Measurements from ENCODE around the gene SZT2. TPM values are rescaled to one million over a fixed set of nuclear protein-coding genes. Genes with fewer than 3 reads are reported as not detected.

SZT2 gene
- total RNA-seq, 2 donors from 2014 or later = 17.5 to 22.8 TPM

GRCh38 chr1:43449708-43450069 lies 60.0 kb downstream of the SZT2 start:
- H3K4me1 ChIP-seq = peaks cover 0 to 27% of the 10 kb centered on the region in 2 donors
- H3K36me3 ChIP-seq = peaks cover 69% of the 10 kb centered on the region
- no peak overlapping the region for H3K27ac ChIP-seq
- TF ChIP-seq CTCF (IDR thresholded peaks at IDR 0.05) = no peak
- no peaks in the 10 kb centered on the region for H3K9me3 ChIP-seq
- H3K4me3 ChIP-seq = no peak overlapping the region
- DNase-seq (ENCODE audit: low spot score) = no peak
- no peaks in the 10 kb centered on the region for H3K27me3 ChIP-seq

- H3K9me3 ChIP-seq = no peaks in the 10 kb centered on the region
- no peak overlapping the region for H3K27ac ChIP-seq
- peaks cover 0 to 29% of the 10 kb centered on the region in 2 donors for H3K4me1 ChIP-seq
- TF ChIP-seq CTCF (IDR thresholded peaks at IDR 0.05) = no peak
- no peak overlapping the region for H3K4me3 ChIP-seq
- H3K27me3 ChIP-seq = no peaks in the 10 kb centered on the region
- no peak for DNase-seq (ENCODE audit: low spot score)
- H3K36me3 ChIP-seq = peaks cover 62% of the 10 kb centered on the region
Measured at GRCh38 chr1:43450251-43450941, 60.7 kb downstream of the SZT2 start.

- no peak for DNase-seq (ENCODE audit: low spot score)
- no peaks in the 10 kb centered on the region for H3K27me3 ChIP-seq
- peaks cover 0 to 29% of the 10 kb centered on the region in 2 donors for H3K4me1 ChIP-seq
- no peaks in the 10 kb centered on the region for H3K9me3 ChIP-seq
- peaks cover 54% of the 10 kb centered on the region for H3K36me3 ChIP-seq
- TF ChIP-seq CTCF (IDR thresholded peaks at IDR 0.05) = no peak
- H3K4me3 ChIP-seq = no peak overlapping the region
- no peak overlapping the region for H3K27ac ChIP-seq
Measured at GRCh38 chr1:43451157-43451591, 61.5 kb downstream of the SZT2 start.

- no peak for DNase-seq (ENCODE audit: low spot score)
- no peak for TF ChIP-seq CTCF (IDR thresholded peaks at IDR 0.05)
- Histone ChIP-seq H3K4me1 (peaks cover 0 to 29% of the 10 kb centered on the region in 2 donors), H3K27ac (no peak overlapping the region), H3K36me3 (peaks cover 47% of the 10 kb centered on the region), H3K27me3 (no peaks in the 10 kb centered on the region), H3K9me3 (no peaks in the 10 kb centered on the region), H3K4me3 (no peak overlapping the region)
Measured at GRCh38 chr1:43451701-43452532, 62.2 kb downstream of the SZT2 start.

GRCh38 chr1:43452789-43453441 lies 63.2 kb downstream of the SZT2 start:
- H3K9me3 ChIP-seq = no peaks in the 10 kb centered on the region
- no peak for TF ChIP-seq CTCF (IDR thresholded peaks at IDR 0.05)
- H3K36me3 ChIP-seq = peaks cover 37% of the 10 kb centered on the region
- DNase-seq (ENCODE audit: low spot score) = no peak
- peak overlapping the region; percentile 92 to 93 for H3K27ac ChIP-seq
- peak overlapping the region; percentile 53 to 68 for H3K4me3 ChIP-seq
- no peaks in the 10 kb centered on the region for H3K27me3 ChIP-seq
- H3K4me1 ChIP-seq = peaks cover 0 to 27% of the 10 kb centered on the region in 2 donors
